Left forelimb (tissue), 1 donor: ENCODE measurements around the gene CIRBP.

ENCODE experiments used
- DNase-seq: peaks from one replicate; pipeline ENCODE4 v3.0.0-alpha.2; 2018; ENCODE audit warnings: low spot score

Gene CIRBP

DNA sequence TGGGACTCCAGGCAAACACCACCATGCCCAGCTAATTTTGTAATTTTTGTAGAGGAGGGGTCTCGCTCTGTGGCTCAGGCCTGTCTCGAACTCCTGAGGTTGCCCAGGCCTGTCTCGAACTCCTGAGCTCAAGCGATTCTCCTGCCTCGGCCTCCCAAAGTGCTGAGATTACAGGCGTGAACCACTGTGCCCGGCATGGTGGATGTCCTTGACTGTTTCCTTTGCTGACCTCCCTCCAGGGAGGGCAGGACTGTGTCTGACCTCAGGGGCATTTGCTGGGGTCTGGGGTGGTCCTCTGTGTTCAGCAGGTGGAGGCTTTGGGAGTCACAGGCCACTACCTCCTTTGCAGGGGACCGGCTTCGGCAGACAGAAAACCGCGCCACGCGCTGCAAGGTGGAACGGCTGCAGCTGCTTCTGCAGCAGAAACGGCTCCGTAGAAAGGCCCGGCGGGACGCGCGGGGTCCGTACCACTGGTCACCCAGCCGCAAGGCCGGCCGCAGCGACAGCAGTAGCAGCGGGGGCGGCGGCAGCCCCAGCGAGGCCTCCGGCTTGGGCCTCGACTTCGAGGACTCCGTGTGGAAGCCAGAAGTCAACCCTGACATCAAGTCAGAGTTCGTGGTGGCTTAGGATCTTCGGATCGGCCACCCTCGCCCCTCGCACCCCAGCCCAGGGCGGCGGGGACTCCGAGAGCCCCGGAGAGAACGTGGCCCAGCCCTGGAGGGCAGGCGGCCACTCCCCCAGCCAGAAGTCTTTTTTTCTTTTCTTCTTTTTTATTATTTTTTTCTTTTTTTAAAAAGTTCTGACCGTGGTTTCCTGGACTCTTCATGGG lies 12.3 kb upstream of the CIRBP start:
- no peak for DNase-seq

DNA sequence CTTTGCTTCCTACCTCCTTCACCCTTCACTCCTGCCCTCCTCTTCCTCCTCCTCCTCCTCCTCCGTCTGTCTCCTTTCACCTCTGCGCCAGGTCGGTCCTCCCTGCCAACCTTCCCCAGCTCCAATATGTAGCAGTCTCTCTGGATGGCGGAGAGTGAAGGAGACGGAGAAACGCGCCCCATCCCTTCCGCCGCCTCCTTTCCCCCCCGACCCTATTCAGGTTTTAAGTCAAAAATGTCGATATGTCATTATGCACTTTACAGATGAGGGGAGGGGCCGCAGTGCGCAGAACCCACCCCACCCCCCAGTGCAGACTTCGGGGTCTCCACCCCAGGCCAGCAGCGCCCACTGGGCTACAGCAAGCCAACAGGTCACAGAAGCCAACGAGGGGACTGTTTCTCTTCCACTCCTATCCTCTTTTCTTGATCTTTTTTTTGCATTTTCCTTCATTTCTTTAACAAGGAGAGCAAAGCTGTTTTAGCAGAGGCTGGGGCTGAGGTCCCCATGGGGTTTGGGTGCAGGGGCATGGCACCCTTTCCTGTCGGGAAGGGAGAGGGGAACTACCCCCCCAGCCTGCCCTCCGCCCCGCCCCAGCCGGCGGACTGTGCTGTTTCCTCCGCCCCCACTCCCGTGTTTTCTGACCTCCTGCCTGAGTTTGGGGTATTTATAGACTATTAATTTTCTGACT lies 11.5 kb upstream of the CIRBP start:
- DNase-seq = no peak

DNA sequence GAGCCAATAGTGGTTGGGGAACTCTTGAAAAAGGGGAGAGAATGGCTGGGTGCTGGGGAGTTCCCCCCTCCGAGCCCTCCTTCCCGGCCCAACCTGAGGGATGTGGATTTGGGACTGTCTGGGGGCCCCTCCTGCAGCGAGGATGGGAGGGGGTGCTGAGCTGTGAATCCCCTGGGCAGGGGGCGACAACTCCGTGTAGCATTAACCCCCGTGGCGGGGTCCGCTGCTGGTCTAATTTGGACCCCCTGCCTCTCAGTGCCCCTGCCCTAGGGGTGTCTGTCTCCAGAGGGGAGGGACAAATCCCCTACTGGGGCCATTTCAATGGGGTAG lies 11.0 kb upstream of the CIRBP start:
- DNase-seq = no peak

DNA sequence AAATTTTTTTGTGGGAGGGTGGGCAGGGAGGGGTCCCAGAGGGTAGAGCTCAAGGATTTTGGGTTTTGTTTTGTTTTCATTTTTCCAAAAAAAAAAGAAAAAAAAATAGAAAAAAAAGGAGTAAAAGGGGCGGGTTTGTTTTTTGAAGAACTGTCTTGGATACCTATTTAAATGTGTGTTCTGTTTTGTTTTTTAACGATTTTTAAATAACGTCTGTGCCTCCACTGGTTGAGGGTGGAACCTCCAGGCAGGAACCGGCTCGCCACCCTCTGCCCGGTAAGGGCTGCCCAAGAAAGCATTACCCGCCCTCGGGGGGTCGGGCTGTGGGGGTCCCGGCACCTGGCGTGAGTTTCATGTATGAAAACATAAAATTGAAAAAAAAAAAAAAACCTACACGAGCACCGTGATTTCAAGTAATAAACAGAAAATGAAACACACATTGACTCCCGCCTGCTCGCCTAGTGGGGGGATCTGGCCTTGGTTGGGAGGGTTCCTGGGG lies 10.4 kb upstream of the CIRBP start:
- DNase-seq = no peak

GRCh38 chr19:1259206-1259875 lies 9.8 kb upstream of the CIRBP start:
- no peak for DNase-seq

DNA sequence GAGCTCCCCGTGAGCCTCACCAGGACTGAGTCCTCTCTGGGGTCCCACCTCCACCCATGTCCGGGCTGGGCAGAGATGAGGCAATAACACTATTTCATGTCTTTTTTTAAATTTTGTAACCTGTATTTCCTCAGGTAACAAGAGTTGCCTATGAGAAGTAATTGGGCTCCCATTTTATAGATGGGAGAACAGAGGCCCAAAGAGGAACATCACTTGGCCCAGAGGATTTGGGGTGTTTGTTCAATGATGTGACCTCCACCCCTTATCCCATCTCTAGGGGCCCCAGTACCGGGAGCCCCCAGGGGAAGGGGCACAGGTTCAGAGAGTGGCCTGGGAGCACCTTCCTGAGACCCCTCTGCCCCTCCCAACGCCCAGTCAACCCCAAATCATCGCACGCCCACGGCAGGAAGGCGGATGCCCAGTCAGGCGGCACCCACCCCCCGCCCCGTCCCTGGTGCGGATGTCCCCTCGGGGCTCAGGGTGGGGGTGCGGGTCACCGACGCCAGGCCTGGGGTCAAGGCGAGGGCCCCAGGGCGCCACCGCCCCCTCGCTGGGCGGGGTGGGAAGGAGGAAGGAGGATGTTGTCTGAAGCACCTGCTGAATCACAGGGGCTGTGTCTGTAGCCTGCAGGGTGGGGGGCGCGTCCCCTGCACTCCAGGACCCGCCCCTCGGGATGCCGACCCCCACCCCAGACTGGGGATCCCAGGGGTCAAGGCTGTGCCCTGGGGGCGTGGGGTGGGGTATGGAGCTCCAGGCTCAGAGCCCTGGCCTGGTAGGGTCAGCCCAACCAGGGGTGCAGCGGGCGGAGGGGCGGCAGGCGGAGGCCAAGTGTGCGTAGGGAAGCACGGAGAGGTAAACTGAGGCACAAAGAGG lies 9.0 kb upstream of the CIRBP start:
- no peak for DNase-seq

- peak; percentile 97 for DNase-seq
These were observed 8.2 kb upstream of the CIRBP start for GRCh38 chr19:1260749-1261537.

GRCh38 chr19:1261538-1261797 lies 7.7 kb upstream of the CIRBP start:
- no peak for DNase-seq

- DNase-seq = no peak
These were observed 7.1 kb upstream of the CIRBP start for GRCh38 chr19:1261798-1262622.

- DNase-seq = no peak
These were observed 6.5 kb upstream of the CIRBP start for GRCh38 chr19:1262623-1263123.

DNA sequence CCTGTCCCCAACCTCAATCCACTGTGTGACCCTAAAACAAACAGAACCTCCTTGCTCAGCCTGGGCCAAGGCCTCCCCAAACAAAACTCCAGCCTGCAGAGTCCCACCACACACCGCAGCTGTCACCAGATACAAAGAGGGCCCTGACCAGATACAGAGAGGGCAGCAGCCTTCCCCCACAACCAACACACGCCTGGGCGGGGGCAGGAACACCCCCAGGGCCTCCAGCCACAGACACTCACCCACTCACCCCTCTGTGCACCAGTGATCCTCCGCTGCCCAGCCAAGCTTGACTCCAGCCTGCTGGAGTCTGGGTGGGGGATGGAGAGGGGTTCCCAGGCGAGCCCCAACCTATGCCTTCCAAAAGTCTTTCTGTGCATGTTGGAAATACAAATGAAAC lies 5.9 kb upstream of the CIRBP start:
- DNase-seq = no peak

DNA sequence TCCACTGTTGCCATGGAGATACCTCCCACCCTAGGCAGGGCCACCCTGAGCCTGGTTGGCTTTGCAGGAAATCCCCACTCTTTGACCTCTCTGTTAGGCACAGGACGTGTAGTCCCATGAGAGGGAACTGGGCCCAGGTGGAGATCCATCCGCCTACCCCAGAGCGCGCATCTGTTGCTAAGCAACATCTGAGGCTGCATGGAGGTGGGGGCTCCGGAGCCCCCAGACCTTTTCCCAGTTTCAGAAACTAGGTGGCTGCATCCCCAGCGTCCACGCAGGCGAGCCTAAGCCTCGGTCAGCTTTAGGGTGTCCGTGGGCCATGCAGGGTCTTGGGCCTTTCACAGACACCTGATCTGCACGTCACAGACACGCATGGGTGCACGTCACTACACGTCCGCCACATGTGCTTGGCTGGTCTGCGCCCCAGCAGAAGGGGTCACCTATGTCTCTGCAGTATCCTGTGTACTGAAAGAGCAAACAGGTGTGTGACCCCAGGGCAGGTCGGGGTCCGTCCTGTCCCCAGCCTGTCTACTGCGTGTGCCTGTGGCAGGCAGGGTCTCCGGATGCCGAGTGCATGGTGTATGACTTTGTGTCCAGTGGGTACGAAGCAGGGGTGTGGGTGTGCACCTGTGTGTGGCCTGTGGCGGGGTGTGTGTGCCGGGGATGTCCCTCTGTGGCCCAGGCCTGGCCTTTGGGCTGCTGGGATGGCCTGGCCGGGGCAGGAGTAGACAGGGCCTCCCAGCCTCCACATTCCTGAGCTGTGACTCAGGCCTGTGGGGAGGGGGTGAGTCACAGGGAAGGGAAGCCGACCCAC lies 4.1 kb upstream of the CIRBP start:
- DNase-seq = no peak

GRCh38 chr19:1265615-1266128 lies 3.5 kb upstream of the CIRBP start:
- DNase-seq = no peak

- peak; percentile 85 for DNase-seq
These were observed 2.8 kb upstream of the CIRBP start for GRCh38 chr19:1266129-1266915.

- DNase-seq = peak; percentile 90
These were observed 2.1 kb upstream of the CIRBP start for GRCh38 chr19:1266916-1267476.

- DNase-seq = no peak
These were observed 1.5 kb upstream of the CIRBP start for GRCh38 chr19:1267477-1268225.
